ENCODE data around the gene CTNNA1.

Gene CTNNA1

DNA sequence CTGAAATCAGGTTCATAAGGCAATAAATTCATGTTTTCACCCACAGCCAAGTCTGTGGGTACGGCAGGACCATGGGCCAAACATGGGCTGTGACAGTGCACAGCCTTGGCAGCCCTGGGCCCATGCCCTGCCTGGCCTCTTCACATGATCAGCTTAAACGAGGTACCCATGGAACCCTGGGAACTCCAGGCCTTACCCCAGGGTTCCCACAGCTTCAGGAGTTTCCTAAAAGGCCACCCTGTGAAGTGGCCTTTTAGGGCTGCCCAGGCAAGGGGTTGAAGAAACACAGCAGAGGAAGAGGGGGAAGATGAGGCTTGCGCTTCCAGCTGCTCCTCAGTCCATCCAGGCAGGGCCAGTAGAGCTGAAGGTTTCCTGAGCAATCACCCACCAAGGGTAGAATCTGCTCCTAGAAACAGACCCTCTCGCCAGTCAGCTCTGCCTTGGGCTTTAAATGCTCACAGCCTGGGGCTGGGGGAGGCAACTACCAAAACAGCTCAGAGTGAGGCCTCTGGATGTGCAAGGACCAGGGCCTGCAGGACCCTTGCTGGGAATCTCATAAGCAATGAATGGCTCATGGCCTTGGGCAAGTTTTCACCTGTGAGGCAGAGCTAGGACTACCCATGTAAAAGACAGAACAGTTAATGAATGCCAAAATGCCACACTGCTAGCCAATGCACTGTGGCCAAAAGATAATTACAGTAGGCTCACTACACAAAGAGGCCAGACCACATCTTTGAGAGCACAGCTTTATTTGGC is 201.2 kb downstream of the CTNNA1 start:
- no peak for FAIRE-seq

DNA sequence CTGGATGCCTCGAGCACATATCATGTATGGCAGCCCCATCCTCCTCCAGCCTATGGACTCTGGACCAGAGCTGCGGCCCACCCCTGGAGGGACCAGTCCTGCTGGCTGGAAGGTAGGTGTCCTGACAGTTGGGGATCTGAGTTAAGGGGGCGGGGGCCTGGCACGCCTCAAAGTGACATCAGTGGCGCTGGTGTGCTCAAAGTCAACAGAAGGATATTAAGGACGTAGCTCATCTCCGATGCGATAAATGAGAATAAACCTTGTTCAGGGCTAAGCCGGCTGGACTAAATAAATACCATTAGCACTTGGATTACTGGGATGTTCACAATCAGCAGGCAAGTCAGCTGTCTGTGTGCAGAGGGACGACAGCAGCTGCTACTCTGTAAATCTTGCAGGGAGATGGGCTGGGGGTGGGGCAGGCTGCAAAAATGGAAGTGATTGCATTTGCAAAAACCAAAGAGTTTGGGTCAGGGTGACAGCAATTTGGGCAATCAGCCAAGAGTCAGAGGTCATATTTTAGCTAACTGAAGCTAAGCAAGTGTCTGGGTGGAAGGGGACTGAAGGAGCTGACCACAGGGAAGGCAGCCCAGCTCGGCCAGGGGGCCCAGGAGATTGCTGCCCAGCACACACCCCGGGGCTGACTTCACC is 201.9 kb downstream of the CTNNA1 start:
- peak; percentile 100 for FAIRE-seq

- no peak for FAIRE-seq
These were observed 202.6 kb downstream of the CTNNA1 start for GRCh38 chr5:138955671-138956295.

DNA sequence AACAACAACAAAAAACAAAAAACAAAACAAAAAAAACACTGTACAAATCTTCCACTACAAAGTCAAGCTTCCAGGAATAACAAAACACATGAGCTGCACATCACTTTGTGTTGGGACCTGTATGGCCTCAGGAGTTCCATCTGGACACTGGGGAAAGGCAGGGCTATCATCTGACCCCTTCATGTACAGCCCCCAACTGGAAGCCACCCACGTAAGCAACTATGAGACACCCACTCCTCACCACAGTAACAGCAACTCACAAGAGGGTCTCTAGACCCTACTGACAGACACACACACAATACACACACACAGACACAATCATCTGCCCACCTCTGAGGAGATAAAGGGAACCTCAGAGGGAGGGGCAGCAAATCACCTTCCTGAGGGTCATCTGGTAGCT is 203.6 kb downstream of the CTNNA1 start:
- FAIRE-seq = no peak

- FAIRE-seq = peak; percentile 94
These were observed 207.0 kb downstream of the CTNNA1 start for GRCh38 chr5:138960145-138960692.

DNA sequence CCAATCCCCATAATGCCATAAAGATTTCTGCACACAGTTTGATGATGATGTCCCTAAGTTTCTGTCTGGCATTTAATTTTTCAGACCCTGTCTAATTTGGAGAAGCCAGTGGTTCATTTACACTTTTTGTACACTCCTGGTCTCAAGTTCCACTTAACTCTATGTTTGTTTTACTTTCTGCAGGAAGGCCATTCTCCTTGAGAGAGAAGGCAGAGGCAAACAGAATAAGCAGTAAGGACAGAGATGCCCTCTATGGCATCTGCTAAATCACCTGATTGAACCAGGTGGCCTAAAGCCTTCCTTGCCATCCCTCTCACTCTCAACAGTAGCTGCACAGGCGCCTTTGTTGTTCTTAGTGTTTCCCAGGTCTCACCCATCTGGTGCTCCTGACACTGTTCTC is 208.0 kb downstream of the CTNNA1 start:
- no peak for FAIRE-seq

GRCh38 chr5:138961729-138962128 is 208.5 kb downstream of the CTNNA1 start:
- FAIRE-seq = peak; percentile 72

DNA sequence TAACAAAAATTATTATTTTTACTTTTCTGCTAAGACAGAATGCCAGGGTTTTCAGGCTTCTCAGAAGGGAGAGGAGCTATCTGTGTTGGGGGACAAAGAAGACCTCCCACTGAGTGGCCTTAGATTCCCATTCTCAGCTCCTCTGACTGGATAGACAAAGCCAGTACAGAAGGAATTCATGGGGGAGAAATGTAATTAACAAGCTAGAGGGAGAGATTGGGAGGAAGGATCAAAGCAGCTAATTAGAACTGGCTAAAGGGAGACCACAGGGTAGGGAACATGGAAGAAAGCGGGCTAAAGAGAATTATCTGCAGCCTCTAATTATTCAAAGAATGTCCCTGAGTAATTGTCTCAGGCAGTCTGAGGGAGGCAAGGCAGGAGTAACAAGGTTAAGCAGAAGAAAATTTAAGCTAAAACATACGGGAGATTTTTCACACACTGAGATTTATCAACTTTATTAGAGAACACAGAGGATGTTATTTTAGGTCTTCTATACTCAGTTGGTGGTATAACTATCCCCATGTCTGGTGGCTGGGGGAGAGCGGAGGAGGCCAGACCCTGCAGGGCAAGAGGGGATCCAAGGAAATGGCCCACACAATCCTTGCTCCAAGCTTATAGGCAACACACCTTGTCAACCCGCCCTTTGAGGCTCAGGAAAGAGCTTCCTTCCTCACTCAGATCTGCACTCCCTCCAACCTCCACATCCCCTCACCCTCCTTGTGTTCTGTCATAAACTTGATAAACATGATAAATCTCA is 209.6 kb downstream of the CTNNA1 start:
- no peak for FAIRE-seq

GRCh38 chr5:138963763-138964371 is 210.6 kb downstream of the CTNNA1 start:
- no peak for FAIRE-seq

- FAIRE-seq = no peak
These were observed 211.5 kb downstream of the CTNNA1 start for GRCh38 chr5:138964647-138965201.

DNA sequence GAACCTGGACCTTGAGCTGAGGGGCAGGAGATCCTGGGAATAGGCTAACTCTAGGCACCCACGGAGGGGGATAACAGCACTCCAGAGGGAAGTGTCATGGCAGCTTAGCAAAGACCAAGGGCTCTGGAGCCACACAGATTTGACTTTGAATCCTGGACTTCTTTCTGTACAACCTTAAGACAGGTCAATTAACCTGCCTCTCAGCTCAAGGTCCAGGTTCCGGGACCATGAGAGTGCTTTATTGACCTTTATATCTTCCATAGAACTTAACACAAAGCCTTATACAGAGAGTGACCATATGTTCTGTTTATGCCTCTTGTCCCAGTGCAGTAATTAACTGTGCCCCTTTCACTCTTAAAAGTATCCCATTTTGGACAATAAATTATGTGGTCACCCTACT is 212.4 kb downstream of the CTNNA1 start:
- no peak for FAIRE-seq

DNA sequence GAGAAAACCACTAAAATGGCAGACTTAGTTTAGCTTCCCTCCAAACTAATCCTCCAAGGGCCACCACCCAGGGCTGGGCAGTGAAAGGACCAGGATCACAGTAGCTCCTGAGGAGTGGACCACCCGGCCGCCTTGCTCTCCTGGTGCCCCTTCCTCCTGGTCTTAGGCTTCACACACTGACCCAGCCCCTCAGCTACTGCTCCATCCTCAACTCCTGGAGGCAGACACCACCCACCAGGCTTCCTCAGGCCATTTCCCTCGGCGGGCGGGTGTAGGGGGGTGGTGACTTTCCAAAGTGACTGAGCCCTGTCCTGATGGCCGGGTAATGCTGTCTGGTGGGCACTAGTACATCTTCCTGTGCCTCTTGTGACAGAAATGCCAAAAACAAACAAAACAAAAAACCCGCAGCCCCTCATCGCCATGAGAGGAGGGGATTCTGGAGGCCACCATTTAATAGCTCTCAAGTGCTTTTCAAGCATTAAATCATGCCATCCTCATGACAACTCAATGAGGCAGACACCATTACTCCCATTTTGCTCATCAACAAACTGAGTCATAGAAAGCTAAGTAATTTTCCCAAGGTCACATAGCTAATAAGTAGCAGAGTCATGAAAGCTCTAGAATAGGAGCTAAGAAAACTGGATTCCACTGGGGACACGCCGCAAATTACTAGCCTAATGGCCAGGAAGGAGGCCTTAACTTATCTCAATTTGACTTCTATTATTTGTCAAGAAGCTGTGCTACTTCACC is 213.2 kb downstream of the CTNNA1 start:
- no peak for FAIRE-seq

- FAIRE-seq = no peak
These were observed 214.7 kb downstream of the CTNNA1 start for GRCh38 chr5:138967791-138968448.

DNA sequence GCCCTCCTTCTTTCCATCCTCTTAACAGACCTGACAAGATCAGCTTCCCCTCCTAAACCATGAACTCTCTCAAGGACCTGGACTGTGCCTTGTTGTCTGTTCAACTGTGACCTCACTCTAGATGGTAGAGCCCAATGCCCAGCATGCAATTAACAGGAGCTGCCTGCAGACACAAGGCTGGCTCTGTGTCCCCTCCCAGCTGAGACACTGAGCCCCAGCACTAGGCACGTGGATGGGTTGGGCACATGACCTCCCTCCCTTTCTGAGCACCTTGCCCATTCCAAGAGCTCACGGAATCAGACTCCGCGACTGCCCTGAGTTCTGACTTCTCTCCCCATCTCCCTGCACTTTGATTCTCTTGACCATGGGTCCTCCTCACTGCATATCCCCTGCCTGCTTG is 215.4 kb downstream of the CTNNA1 start:
- FAIRE-seq = no peak

DNA sequence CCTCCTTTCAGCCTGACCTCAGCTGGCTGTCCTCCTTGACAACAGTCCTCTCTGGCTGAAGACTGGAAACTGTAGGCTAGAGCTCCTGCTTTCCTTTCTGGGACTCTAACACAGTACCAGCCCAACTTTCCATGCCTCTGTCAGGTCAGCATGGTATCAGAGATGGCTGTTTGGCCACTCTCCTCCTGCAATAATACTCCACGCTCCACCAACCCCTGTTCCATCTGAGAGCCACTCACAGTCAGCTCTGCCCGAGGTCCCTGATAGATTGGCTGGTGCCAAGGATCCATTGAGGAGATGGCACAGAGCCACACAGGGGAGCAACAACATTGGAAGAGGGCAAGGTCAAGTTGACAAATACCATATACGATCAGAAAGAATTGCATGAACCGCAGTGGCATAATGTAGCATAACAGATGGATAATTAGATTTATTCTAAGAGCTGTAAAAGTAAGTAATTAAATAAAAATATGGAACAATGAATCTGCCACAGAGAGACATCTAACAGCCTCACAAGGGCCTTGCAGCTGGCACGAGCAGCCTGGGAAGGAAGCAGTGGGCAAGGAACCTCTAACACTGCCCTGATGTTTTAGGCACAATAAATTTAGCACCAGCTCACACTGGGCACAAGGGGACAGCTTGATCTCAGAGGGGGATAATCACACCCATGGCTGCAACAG is 216.2 kb downstream of the CTNNA1 start:
- no peak for FAIRE-seq

GRCh38 chr5:138972230-138972629 is 219.0 kb downstream of the CTNNA1 start:
- FAIRE-seq = no peak

GRCh38 chr5:138972836-138973235 is 219.6 kb downstream of the CTNNA1 start:
- FAIRE-seq = no peak

GRCh38 chr5:138974227-138975063 is 221.2 kb downstream of the CTNNA1 start:
- FAIRE-seq = no peak

DNA sequence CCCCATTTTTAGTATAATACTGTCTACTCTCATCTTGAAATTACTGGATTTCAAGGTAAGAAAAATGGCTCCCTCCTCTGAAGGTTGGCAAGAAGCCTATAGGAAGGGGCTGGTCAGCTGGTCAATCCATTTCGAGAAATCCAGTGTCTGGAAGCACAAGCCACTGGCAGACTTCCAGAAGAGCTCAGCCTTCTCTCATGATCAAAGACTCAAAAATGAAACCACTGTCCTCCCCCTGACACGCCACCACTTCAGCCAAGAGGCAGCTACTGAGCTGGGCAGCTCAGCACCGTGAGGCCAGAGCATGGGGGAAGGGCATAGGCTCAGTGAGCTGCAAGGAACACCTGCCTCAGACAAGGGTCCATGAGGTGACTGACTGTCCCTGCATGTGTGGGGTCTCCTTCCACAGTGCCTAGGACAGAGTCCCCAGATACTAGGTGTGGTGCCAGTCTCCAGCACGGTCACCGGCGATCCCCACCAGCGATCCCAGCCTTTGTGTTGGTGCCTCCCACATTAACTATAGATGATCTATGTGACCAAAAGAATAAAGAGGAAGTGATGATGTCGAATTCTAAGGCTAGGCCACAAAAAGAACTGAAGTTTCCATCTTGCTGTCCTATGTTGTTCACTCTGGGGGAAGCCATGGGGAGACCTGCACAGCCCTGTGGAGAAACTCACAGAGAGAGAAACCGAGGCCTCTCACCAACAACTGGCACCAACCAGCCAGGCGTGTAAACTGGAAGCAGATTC is 222.0 kb downstream of the CTNNA1 start:
- FAIRE-seq = no peak
